OCI-LY7 (cell line): Measurements from ENCODE around the gene TNNT1.

Experiments
- EZH2phosphoT487 ChIP-seq: fragments of 200-600 bp; sonication (generic); IDR thresholded peaks from 2 replicates; pipeline ENCODE4 v1.6.1; 2018; ENCODE audit warnings: low read depth, borderline replicate concordance, mild to moderate bottlenecking, mixed run types, antibody characterized with exemption, low read length, moderate library complexity, mixed read lengths
- TF ChIP-seq, protein P1 (sequence below): fragments of 200-600 bp; sonication (generic); conservative IDR thresholded peaks from 2 replicates; pipeline ENCODE4 v1.5.1; 2014; ENCODE audit warnings: mild to moderate bottlenecking, antibody characterized with exemption, low read length, moderate library complexity, mixed read lengths

DNA sequence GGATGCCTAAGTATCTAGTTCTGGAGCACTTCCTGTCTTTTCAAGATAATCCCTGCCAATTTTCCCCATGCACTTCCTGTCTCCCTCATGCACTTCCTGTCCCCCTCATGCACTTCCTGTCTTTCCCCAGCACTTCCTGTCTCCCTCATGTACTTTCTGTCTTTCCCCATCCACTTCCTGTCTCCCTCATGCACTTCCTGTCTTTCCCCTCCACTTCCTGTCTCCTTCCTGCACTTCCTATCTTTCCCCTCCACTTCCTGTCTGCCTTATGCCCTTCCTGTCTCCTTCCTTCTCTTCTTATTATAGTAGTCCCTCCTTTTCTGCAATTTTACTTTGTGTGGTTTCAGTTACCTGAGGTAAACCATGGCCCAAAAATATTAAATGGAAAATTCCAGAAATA lies 3.0 kb upstream of the TNNT1 start:
- TF ChIP-seq, protein P1, sequence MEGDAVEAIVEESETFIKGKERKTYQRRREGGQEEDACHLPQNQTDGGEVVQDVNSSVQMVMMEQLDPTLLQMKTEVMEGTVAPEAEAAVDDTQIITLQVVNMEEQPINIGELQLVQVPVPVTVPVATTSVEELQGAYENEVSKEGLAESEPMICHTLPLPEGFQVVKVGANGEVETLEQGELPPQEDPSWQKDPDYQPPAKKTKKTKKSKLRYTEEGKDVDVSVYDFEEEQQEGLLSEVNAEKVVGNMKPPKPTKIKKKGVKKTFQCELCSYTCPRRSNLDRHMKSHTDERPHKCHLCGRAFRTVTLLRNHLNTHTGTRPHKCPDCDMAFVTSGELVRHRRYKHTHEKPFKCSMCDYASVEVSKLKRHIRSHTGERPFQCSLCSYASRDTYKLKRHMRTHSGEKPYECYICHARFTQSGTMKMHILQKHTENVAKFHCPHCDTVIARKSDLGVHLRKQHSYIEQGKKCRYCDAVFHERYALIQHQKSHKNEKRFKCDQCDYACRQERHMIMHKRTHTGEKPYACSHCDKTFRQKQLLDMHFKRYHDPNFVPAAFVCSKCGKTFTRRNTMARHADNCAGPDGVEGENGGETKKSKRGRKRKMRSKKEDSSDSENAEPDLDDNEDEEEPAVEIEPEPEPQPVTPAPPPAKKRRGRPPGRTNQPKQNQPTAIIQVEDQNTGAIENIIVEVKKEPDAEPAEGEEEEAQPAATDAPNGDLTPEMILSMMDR: no peak
- TF ChIP-seq EZH2phosphoT487: no peak
